HepG2 (cell line): Measurements from ENCODE around the gene LARP1. TPM values are rescaled to one million over a fixed set of nuclear protein-coding genes. Genes with fewer than 3 reads are reported as not detected.

ENCODE experiments used
- ATAC-seq: fragments of 200-7000 bp; cut with Tn5 transposase; 3 replicates; pipeline ENCODE4 v1.9.1; 2020; ENCODE audit warnings: mild to moderate bottlenecking, moderate library complexity
- BruUV-seq: library from RNA; stranded (reverse); fragments of 400-500 nt; replicated peaks from 2 replicates; lab custom pipeline; 2021; lab: Mats Ljungman, UMichigan
- CTCF ChIA-PET: fragments of 300-600 bp; formaldehyde crosslinking; extraction: SDS; loops from one replicate; lab custom pipeline; 2021; ENCODE audit warnings: low total read pairs, inconsistent platforms, low intra/inter-chr PET ratio; lab: Yijun Ruan, JAX
- POLR2A ChIA-PET: fragments of 350-600 bp; sonication (Branson Sonifier 250); formaldehyde crosslinking; loops from one replicate; lab custom pipeline; 2020; ENCODE audit warnings: antibody characterized with exemption, inconsistent platforms; lab: Yijun Ruan, JAX
- DNase-seq: peaks from one replicate; pipeline ENCODE4 v3.0.0-alpha.2; 2015; ENCODE audit warnings: low spot score
- FAIRE-seq: peaks from 3 replicates; lab custom pipeline; 2011; peaks lifted over from hg19 to GRCh38; lab: Jason Lieb, UNC
- H2AFZ ChIP-seq: one replicate; pipeline ENCODE4 v1.6.1; 2011; ENCODE audit warnings: low read length, inconsistent platforms
- H3K27ac ChIP-seq: fragments of 300-600 bp; 3 replicates; pipeline ENCODE4 v1.8.0; 2011; ENCODE audit warnings: mixed run types, mild to moderate bottlenecking, mixed read lengths, low read length, inconsistent platforms; ENCODE audit not compliant: insufficient read depth; ENCODE audit errors: extremely low read length
- H3K27me3 ChIP-seq, 2 experiments: fragments of 200-600 bp in 1 of 2; 2 replicates in 1 of 2; 3 replicates in 1 of 2; pipeline versions ENCODE4 v1.6.0 to v1.8.0; 2011; ENCODE audit warnings: low read length in 2 of 2, mild to moderate bottlenecking in 2 of 2, moderate library complexity in 2 of 2, inconsistent platforms in 1 of 2; ENCODE audit not compliant: insufficient read depth in 2 of 2, control insufficient read depth in 1 of 2
- H3K36me3 ChIP-seq, 2 experiments: fragments of 200-600 bp in 1 of 2; replicated peaks in 1 of 2; 2 replicates in 1 of 2; 3 replicates in 1 of 2; pipeline versions ENCODE4 v1.5.1 to v1.8.0; 2011; ENCODE audit warnings: low read length in 2 of 2, inconsistent platforms in 1 of 2; ENCODE audit not compliant: insufficient read depth in 2 of 2, control insufficient read depth in 1 of 2
- H3K4me1 ChIP-seq: 2 replicates; pipeline ENCODE4 v1.5.1; 2012; ENCODE audit warnings: low read length, inconsistent platforms; ENCODE audit not compliant: insufficient read depth
- H3K4me2 ChIP-seq: 2 replicates; pipeline ENCODE4 v1.6.0; 2011; ENCODE audit warnings: low read depth, low read length, inconsistent platforms
- H3K4me3 ChIP-seq, 3 experiments: fragments of 200-600 bp in 1 of 3; sonication (generic), shearing (Covaris generic) in 1 of 3; replicated peaks in 1 of 3; 2 replicates each; pipeline ENCODE4 v1.5.1; 2011 to 2016; ENCODE audit warnings: low read length in 3 of 3, inconsistent platforms in 2 of 3, low read depth in 2 of 3, mild to moderate bottlenecking in 2 of 3, control low read depth in 1 of 3, mixed read lengths in 1 of 3; ENCODE audit not compliant: insufficient read depth in 1 of 3
- H3K79me2 ChIP-seq: one replicate; pipeline ENCODE4 v1.6.1; 2011; ENCODE audit warnings: low read length, inconsistent platforms; ENCODE audit not compliant: insufficient read depth
- H3K9ac ChIP-seq: 2 replicates; pipeline ENCODE4 v1.6.0; 2011; ENCODE audit warnings: mild to moderate bottlenecking, low read depth, low read length, inconsistent platforms; ENCODE audit not compliant: insufficient read depth
- H3K9me3 ChIP-seq: 2 replicates; pipeline ENCODE4 v1.5.1; 2012; ENCODE audit warnings: mild to moderate bottlenecking, low read length
- H4K20me1 ChIP-seq: 2 replicates; pipeline ENCODE4 v1.6.0; 2011; ENCODE audit warnings: inconsistent platforms, mild to moderate bottlenecking, low read length, moderate library complexity; ENCODE audit not compliant: insufficient read depth
- ARID3A ChIP-seq: IDR thresholded peaks from 2 replicates; pipeline ENCODE4 v1.6.1; 2012; ENCODE audit warnings: low read depth, low read length, improper control_type of control experiment
- BRCA1 ChIP-seq: sonication (generic); formaldehyde crosslinking; IDR thresholded peaks from 2 replicates; pipeline ENCODE4 v1.4.0; 2020; ENCODE audit warnings: missing genetic modification reagents
- GPN1 ChIP-seq: sonication (generic); formaldehyde crosslinking; IDR thresholded peaks from 2 replicates; pipeline ENCODE4 v1.5.1; 2020; ENCODE audit warnings: missing genetic modification reagents, borderline replicate concordance
- KDM4B ChIP-seq: sonication (generic); formaldehyde crosslinking; IDR thresholded peaks from 2 replicates; pipeline ENCODE4 v1.4.0; 2020; ENCODE audit warnings: missing genetic modification reagents
- KLF9 ChIP-seq: IDR thresholded peaks from 2 replicates; pipeline ENCODE4 v1.6.1; 2016; ENCODE audit warnings: low read depth
- MAFG ChIP-seq: sonication (generic); formaldehyde crosslinking; IDR thresholded peaks from 2 replicates; pipeline ENCODE4 v1.5.1; 2020; ENCODE audit warnings: mild to moderate bottlenecking, missing genetic modification reagents
- MEIS1 ChIP-seq: sonication (generic); formaldehyde crosslinking; IDR thresholded peaks from 2 replicates; pipeline ENCODE4 v1.9.0; 2021; ENCODE audit warnings: mild to moderate bottlenecking, missing genetic modification reagents, moderate library complexity, borderline replicate concordance
- NR2C2 ChIP-seq: sonication (generic); formaldehyde crosslinking; IDR thresholded peaks from 2 replicates; pipeline ENCODE4 v1.4.0; 2020; ENCODE audit warnings: missing genetic modification reagents, mild to moderate bottlenecking, moderate library complexity, borderline replicate concordance
- PAX8 ChIP-seq: sonication (generic); formaldehyde crosslinking; IDR thresholded peaks from 2 replicates; pipeline ENCODE4 v1.8.0; 2022; ENCODE audit warnings: mild to moderate bottlenecking, missing genetic modification reagents, borderline replicate concordance
- POLR2G ChIP-seq: fragments of 200-400 bp; formaldehyde crosslinking; IDR thresholded peaks from 2 replicates; pipeline ENCODE4 v1.6.1; 2018; ENCODE audit warnings: mild to moderate bottlenecking, low read depth, low read length, moderate library complexity
- RBM22 ChIP-seq: fragments of 200-400 bp; formaldehyde crosslinking; optimal IDR thresholded peaks from 2 replicates; pipeline ENCODE3; 2017; ENCODE audit warnings: mild to moderate bottlenecking, low read length, moderate library complexity
- REPIN1 ChIP-seq: sonication (generic); formaldehyde crosslinking; IDR thresholded peaks from 2 replicates; pipeline ENCODE4 v1.8.0; 2022; ENCODE audit warnings: missing genetic modification reagents, low read depth, mild to moderate bottlenecking, borderline replicate concordance
- SP4 ChIP-seq: sonication (generic); formaldehyde crosslinking; IDR thresholded peaks from 2 replicates; pipeline ENCODE4 v1.8.1; 2023; ENCODE audit warnings: mild to moderate bottlenecking, missing genetic modification reagents
- TCF7 ChIP-seq: sonication (generic); IDR thresholded peaks from 2 replicates; pipeline ENCODE4 v1.6.1; 2016; ENCODE audit warnings: antibody characterized with exemption, low read depth
- ZBTB1 ChIP-seq: sonication (generic); formaldehyde crosslinking; IDR thresholded peaks from 2 replicates; pipeline ENCODE4 v1.4.0; 2020; ENCODE audit warnings: missing genetic modification reagents, borderline replicate concordance
- ZBTB21 ChIP-seq: sonication (generic); formaldehyde crosslinking; IDR thresholded peaks from 2 replicates; pipeline ENCODE4 v1.4.0; 2020; ENCODE audit warnings: missing genetic modification reagents
- ZNF337 ChIP-seq: sonication (generic); formaldehyde crosslinking; IDR thresholded peaks from 2 replicates; pipeline ENCODE4 v1.5.1; 2020; ENCODE audit warnings: missing genetic modification reagents, low read depth, mild to moderate bottlenecking, borderline replicate concordance
- ZNF468 ChIP-seq: sonication (generic); formaldehyde crosslinking; IDR thresholded peaks from 2 replicates; pipeline ENCODE4 v1.8.0; 2022; ENCODE audit warnings: mild to moderate bottlenecking, moderate library complexity, missing genetic modification reagents
- ZNF580 ChIP-seq: IDR thresholded peaks from 2 replicates; pipeline ENCODE4 v1.6.1; 2016; ENCODE audit warnings: low read depth, borderline replicate concordance
- ZNF772 ChIP-seq: sonication (generic); formaldehyde crosslinking; IDR thresholded peaks from 2 replicates; pipeline ENCODE4 v1.5.0; 2020; ENCODE audit warnings: mild to moderate bottlenecking, missing genetic modification reagents
- WGBS: methylation state at CpG from one replicate; pipeline ENCODE4 v1.1.6; 2017; ENCODE audit warnings: low lambda C conversion rate; 5-methylcytosine and 5-hydroxymethylcytosine counted together
- in situ Hi-C: cut with HindIII; loops from 2 replicates; pipeline ENCODE4 v1.10.0; 2017; ENCODE audit warnings: low pct_unique_long_range_greater_than_20kb; ENCODE audit not compliant: extremely low pct_ligation_motif_present
- intact Hi-C: fragments of 100-400 bp; cut with micrococcal nuclease; formaldehyde crosslinking; loops from one replicate; pipeline ENCODE4 v1.10.0; 2022; ENCODE audit not compliant: unreplicated experiment
- polyA plus RNA-seq, 8 experiments: library from polyadenylated mRNA; depleted of rRNA in 3 of 8; stranded (reverse) in 7 of 8; unstranded in 1 of 8; fragments of >200 nt; fragmentation: Illumina TruSeq in 4 of 8; extraction: Trizol in 4 of 8; gene quantifications; 2 replicates each; pipeline versions ENCODE4 v1.2.1 to v1.2.3, GENCODE V29; 2011 to 2016; ENCODE audit warnings: low read depth in 4 of 8, missing spikeins in 1 of 8, mixed read lengths in 1 of 8; ENCODE audit not compliant: insufficient read depth in 1 of 8
- total RNA-seq, 5 experiments: library from RNA; depleted of rRNA; stranded (reverse); fragments of >200 nt; fragmentation: Illumina TruSeq; extraction: Trizol; gene quantifications; 2 replicates each; pipeline ENCODE4 v1.2.3, GENCODE V29; 2016; ENCODE audit warnings: low read depth in 1 of 5
- TF ChIP-seq, protein P1 (sequence below): sonication (generic); formaldehyde crosslinking; IDR thresholded peaks from 2 replicates; pipeline ENCODE4 v1.4.0; 2020; ENCODE audit warnings: missing genetic modification reagents

The LARP1 gene
- total and polyA plus RNA-seq, 2 of the 13 experiments (the other 11 are each of a cell fraction or from before 2014, with no cell fraction given) = 45.2 to 61.4 TPM

GRCh38 chr5:154850255-154851062, 95.3 kb downstream of the LARP1 start, which contains the start of gene FAXDC2:
Gene FAXDC2, minus strand, starts transcription at chr5:154850603. Its CDS starts 12,425 bp downstream, at chr5:154838178.
- peak; percentile 78 for DNase-seq
- Histone ChIP-seq H3K4me1 (peaks cover 60% of the 10 kb centered on the region), H3K9me3 (no peaks in the 10 kb centered on the region), H3K4me2 (peak within 1 kb of the TSS; percentile 78), H2AFZ (peak within 1 kb of the TSS; percentile 31), H4K20me1 (no peaks in the 10 kb centered on the region), H3K79me2 (peaks cover 7% of the 10 kb centered on the region), H3K27me3 (no peaks in the 10 kb centered on the region), H3K4me3 (peak within 1 kb of the TSS; percentile 72 to 78 (median 76)), H3K9ac (peak within 1 kb of the TSS; percentile 72), H3K36me3 (no peaks in the 10 kb centered on the region), H3K27ac (peak within 1 kb of the TSS; percentile 68)
- 3% methylated on average over 11 of the region's 11 CpGs for WGBS
- peak; percentile 97 for ATAC-seq
- in situ Hi-C loops (no loop called here), intact Hi-C loops (no loop called here)
- ChIA-PET POLR2A (interaction anchor here (0.8 to 2.2 kb wide), 8 partner anchors 8 to 31 kb away, joined by 3 to 14 read pairs (median 5); partner anchors contain the start of gene CNOT8), CTCF (no interaction called here)
- FAIRE-seq = peak; percentile 77
- no TSS peak for BruUV-seq
- no peak for TF ChIP-seq ZBTB21 (CRISPR knock-in tag)
- no peak for TF ChIP-seq MEIS1 (CRISPR knock-in tag)
- TF ChIP-seq GPN1 (CRISPR knock-in tag) = no peak
- no peak; the same call in 1 of the 2 replicates for TF ChIP-seq REPIN1 (CRISPR knock-in tag)
- no peak for TF ChIP-seq ZNF468 (CRISPR knock-in tag)
- no peak for TF ChIP-seq ARID3A
- TF ChIP-seq RBM22 = no peak
- no peak for TF ChIP-seq BRCA1 (CRISPR knock-in tag)
- TF ChIP-seq ZNF772 = no peak
- TF ChIP-seq KLF9 = no peak
- TF ChIP-seq KDM4B = no peak
- no peak for TF ChIP-seq TCF7
- TF ChIP-seq ZBTB1 (CRISPR knock-in tag) = no peak
- TF ChIP-seq ZNF337 (CRISPR knock-in tag) = no peak
- TF ChIP-seq SP4 (CRISPR knock-in tag) = peak; percentile 38; the same call in 1 of the 2 replicates
- TF ChIP-seq PAX8 = no peak
- TF ChIP-seq NR2C2 (CRISPR knock-in tag) = no peak
- TF ChIP-seq, protein P1, sequence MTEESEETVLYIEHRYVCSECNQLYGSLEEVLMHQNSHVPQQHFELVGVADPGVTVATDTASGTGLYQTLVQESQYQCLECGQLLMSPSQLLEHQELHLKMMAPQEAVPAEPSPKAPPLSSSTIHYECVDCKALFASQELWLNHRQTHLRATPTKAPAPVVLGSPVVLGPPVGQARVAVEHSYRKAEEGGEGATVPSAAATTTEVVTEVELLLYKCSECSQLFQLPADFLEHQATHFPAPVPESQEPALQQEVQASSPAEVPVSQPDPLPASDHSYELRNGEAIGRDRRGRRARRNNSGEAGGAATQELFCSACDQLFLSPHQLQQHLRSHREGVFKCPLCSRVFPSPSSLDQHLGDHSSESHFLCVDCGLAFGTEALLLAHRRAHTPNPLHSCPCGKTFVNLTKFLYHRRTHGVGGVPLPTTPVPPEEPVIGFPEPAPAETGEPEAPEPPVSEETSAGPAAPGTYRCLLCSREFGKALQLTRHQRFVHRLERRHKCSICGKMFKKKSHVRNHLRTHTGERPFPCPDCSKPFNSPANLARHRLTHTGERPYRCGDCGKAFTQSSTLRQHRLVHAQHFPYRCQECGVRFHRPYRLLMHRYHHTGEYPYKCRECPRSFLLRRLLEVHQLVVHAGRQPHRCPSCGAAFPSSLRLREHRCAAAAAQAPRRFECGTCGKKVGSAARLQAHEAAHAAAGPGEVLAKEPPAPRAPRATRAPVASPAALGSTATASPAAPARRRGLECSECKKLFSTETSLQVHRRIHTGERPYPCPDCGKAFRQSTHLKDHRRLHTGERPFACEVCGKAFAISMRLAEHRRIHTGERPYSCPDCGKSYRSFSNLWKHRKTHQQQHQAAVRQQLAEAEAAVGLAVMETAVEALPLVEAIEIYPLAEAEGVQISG (CRISPR knock-in tag) = peak; percentile 61
- TF ChIP-seq MAFG (CRISPR knock-in tag) = no peak
- TF ChIP-seq POLR2G = peak; percentile 73
- TF ChIP-seq ZNF580 (CRISPR knock-in tag) = peak; percentile 52; the same call in 1 of the 2 replicates
